ENCODE results near the gene FRMD6. TPM values are rescaled to one million over a fixed set of nuclear protein-coding genes. Genes with fewer than 3 reads are reported as not detected.

Gene FRMD6
- total and polyA plus RNA-seq, 10 of the 15 experiments (the other 5 are each of a cell fraction or from before 2014, with no cell fraction given), result 0.86 to 7.8 (median 3.3) TPM

- Histone ChIP-seq H3K4me3 (no peak overlapping the region), H3K79me2 (ENCODE audit: control insufficient read depth, insufficient read depth, low read length) (no peaks in the 10 kb centered on the region), H3K9ac (ENCODE audit: control insufficient read depth, insufficient read depth, low read length) (no peak overlapping the region), H3K4me1 (ENCODE audit: control insufficient read depth, insufficient read depth, low read length) (no peaks in the 10 kb centered on the region), H3K4me2 (ENCODE audit: control insufficient read depth, insufficient read depth) (no peak overlapping the region), H3K27me3 (replicated peaks in 1 of 2; ENCODE audit: control insufficient read depth in 2 of 2, insufficient read depth in 2 of 2, low read length in 1 of 2) (no peaks in the 10 kb centered on the region), H3K36me3 (ENCODE audit: control insufficient read depth in 2 of 2, insufficient read depth in 2 of 2, low read length in 1 of 2) (no peaks in the 10 kb centered on the region), H3K27ac (ENCODE audit: control insufficient read depth, insufficient read depth) (no peak overlapping the region), H4K20me1 (ENCODE audit: control insufficient read depth, insufficient read depth) (no peaks in the 10 kb centered on the region), H2AFZ (ENCODE audit: control insufficient read depth, low read depth, low read length) (no peak overlapping the region), H3K9me3 (replicated peaks; ENCODE audit: control insufficient read depth, insufficient read depth, low read length) (no peaks in the 10 kb centered on the region)
- BruUV-seq (replicated peaks), result no TSS peak
- POLR2A ChIA-PET, result no interaction called here
- intact Hi-C loops (cut with micrococcal nuclease; ENCODE audit: unreplicated experiment), result no loop called here
- 48% methylated on average over 2 of the region's 2 CpGs for WGBS (ENCODE audit: insufficient coverage, insufficient replicate concordance, low lambda C conversion rate, missing lambda C conversion rate)
- in situ Hi-C loops (cut with MboI), result no loop called here
- TF ChIP-seq STAT1 (conservative IDR thresholded peaks at IDR 0.05) (no peak), PAX5 (IDR thresholded peaks at IDR 0.05; ENCODE audit: borderline replicate concordance, low read depth, low read length) (no peak), PKNOX1 (IDR thresholded peaks at IDR 0.05) (no peak), RELA (IDR thresholded peaks at IDR 0.05; ENCODE audit: borderline replicate concordance, partially characterized antibody) (no peak), FOS (IDR thresholded peaks at IDR 0.05; ENCODE audit: borderline replicate concordance, extremely low read depth, insufficient read length) (no peak), MTA2 (IDR thresholded peaks at IDR 0.05; ENCODE audit: low read depth) (no peak)
- CTCF ChIA-PET, result no interaction called here
- SMC1A ChIA-PET (ENCODE audit: uncharacterized antibody, unreplicated experiment), result no interaction called here
- DNase-seq (ENCODE audit: low read depth, low spot score) (no peak), ATAC-seq (no peak), FAIRE-seq (no peak)
- RAD21 ChIA-PET (ENCODE audit: unreplicated experiment), result no interaction called here
Observed at GRCh38 chr14:51711505-51711904, 59.8 kb downstream of the FRMD6 start.

- 65% methylated on average over 7 of the region's 7 CpGs for WGBS (ENCODE audit: insufficient coverage, insufficient replicate concordance, low lambda C conversion rate, missing lambda C conversion rate)
- Histone ChIP-seq H3K36me3 (ENCODE audit: control insufficient read depth in 2 of 2, insufficient read depth in 2 of 2, low read length in 1 of 2) (no peaks in the 10 kb centered on the region), H3K9me3 (replicated peaks; ENCODE audit: control insufficient read depth, insufficient read depth, low read length) (no peaks in the 10 kb centered on the region), H3K79me2 (ENCODE audit: control insufficient read depth, insufficient read depth, low read length) (no peaks in the 10 kb centered on the region), H3K27me3 (replicated peaks in 1 of 2; ENCODE audit: control insufficient read depth in 2 of 2, insufficient read depth in 2 of 2, low read length in 1 of 2) (no peaks in the 10 kb centered on the region), H2AFZ (ENCODE audit: control insufficient read depth, low read depth, low read length) (no peak overlapping the region), H3K4me2 (ENCODE audit: control insufficient read depth, insufficient read depth) (no peak overlapping the region), H3K27ac (ENCODE audit: control insufficient read depth, insufficient read depth) (no peak overlapping the region), H3K4me3 (no peak overlapping the region), H4K20me1 (ENCODE audit: control insufficient read depth, insufficient read depth) (no peaks in the 10 kb centered on the region), H3K4me1 (ENCODE audit: control insufficient read depth, insufficient read depth, low read length) (no peaks in the 10 kb centered on the region), H3K9ac (ENCODE audit: control insufficient read depth, insufficient read depth, low read length) (no peak overlapping the region)
- ChIA-PET POLR2A (no interaction called here), RAD21 (ENCODE audit: unreplicated experiment) (no interaction called here), CTCF (no interaction called here), SMC1A (ENCODE audit: uncharacterized antibody, unreplicated experiment) (no interaction called here)
- no peak for ATAC-seq
- in situ Hi-C loops (cut with MboI) (no loop called here), intact Hi-C loops (cut with micrococcal nuclease; ENCODE audit: unreplicated experiment) (no loop called here)
- FAIRE-seq, result no peak
- DNase-seq (ENCODE audit: low read depth, low spot score), result no peak
- TF ChIP-seq EED (IDR thresholded peaks at IDR 0.05; ENCODE audit: low read depth), result no peak
- TF ChIP-seq JUND (IDR thresholded peaks at IDR 0.05; ENCODE audit: low read depth, low read length), result no peak
- no peak for TF ChIP-seq FOS (IDR thresholded peaks at IDR 0.05; ENCODE audit: borderline replicate concordance, extremely low read depth, insufficient read length)
- no peak for TF ChIP-seq CHD4 (IDR thresholded peaks at IDR 0.05)
- TF ChIP-seq ATF7 (IDR thresholded peaks at IDR 0.05; ENCODE audit: low read depth), result no peak
- TF ChIP-seq, protein P1, sequence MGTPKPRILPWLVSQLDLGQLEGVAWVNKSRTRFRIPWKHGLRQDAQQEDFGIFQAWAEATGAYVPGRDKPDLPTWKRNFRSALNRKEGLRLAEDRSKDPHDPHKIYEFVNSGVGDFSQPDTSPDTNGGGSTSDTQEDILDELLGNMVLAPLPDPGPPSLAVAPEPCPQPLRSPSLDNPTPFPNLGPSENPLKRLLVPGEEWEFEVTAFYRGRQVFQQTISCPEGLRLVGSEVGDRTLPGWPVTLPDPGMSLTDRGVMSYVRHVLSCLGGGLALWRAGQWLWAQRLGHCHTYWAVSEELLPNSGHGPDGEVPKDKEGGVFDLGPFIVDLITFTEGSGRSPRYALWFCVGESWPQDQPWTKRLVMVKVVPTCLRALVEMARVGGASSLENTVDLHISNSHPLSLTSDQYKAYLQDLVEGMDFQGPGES (IDR thresholded peaks at IDR 0.05), result no peak
- no peak for TF ChIP-seq ZNF384 (IDR thresholded peaks at IDR 0.05; ENCODE audit: borderline replicate concordance, low read depth, low read length)
- no peak for TF ChIP-seq KAT2A (conservative IDR thresholded peaks at IDR 0.05; ENCODE audit: control insufficient read depth, low read depth, low read length)
- BruUV-seq (replicated peaks), result no TSS peak
Observed at GRCh38 chr14:51715250-51715649, 63.5 kb downstream of the FRMD6 start.
